ENCODE measurements around the gene TLR5. TPM values are rescaled to one million over a fixed set of nuclear protein-coding genes. Genes with fewer than 3 reads are reported as not detected.

The TLR5 gene
- total and polyA plus RNA-seq, 3 donors from 2014 or later = 4.2 to 13.8 (median 5.4) TPM

GRCh38 chr1:223066415-223066814, 76.6 kb downstream of the TLR5 start:
- TF ChIP-seq POLR2A (IDR thresholded peaks at IDR 0.05) (no peak), CTCF (IDR thresholded peaks at IDR 0.05) (no peak)
- DNase-seq = no peak
- WGBS, 2 donors = 83 to 87% methylated on average over 5 of the region's 5 CpGs
- no peak overlapping the region for H3K27ac ChIP-seq
- intact Hi-C loops (cut with DNase I; ENCODE audit: low total_unique reads) = no loop called here
- no peak overlapping the region for H3K4me3 ChIP-seq
- no peaks in the 10 kb centered on the region for H3K36me3 ChIP-seq (ENCODE audit: low read depth, missing control alignments)
- no peaks in the 10 kb centered on the region for H3K4me1 ChIP-seq
- H3K27me3 ChIP-seq = no peaks in the 10 kb centered on the region
- no peaks in the 10 kb centered on the region for H3K9me3 ChIP-seq

- WGBS, 2 donors = 78% methylated on average over 3 of the region's 3 CpGs
- H3K4me3 ChIP-seq = no peak overlapping the region
- no peaks in the 10 kb centered on the region for H3K9me3 ChIP-seq
- no peak for TF ChIP-seq POLR2A (IDR thresholded peaks at IDR 0.05)
- TF ChIP-seq CTCF (IDR thresholded peaks at IDR 0.05) = no peak
- no peak overlapping the region for H3K27ac ChIP-seq
- no peaks in the 10 kb centered on the region for H3K36me3 ChIP-seq (ENCODE audit: low read depth, missing control alignments)
- H3K4me1 ChIP-seq = no peaks in the 10 kb centered on the region
- intact Hi-C loops (cut with DNase I; ENCODE audit: low total_unique reads) = no loop called here
- no peaks in the 10 kb centered on the region for H3K27me3 ChIP-seq
- no peak for DNase-seq
These were observed 80.9 kb downstream of the TLR5 start for GRCh38 chr1:223062177-223062576.

GRCh38 chr1:223059526-223059925, 83.5 kb downstream of the TLR5 start:
- no peak overlapping the region for H3K4me3 ChIP-seq
- no peak for DNase-seq
- intact Hi-C loops (cut with DNase I; ENCODE audit: low total_unique reads) = no loop called here
- H3K9me3 ChIP-seq = no peaks in the 10 kb centered on the region
- WGBS, 2 donors = 96 to 99% methylated on average over 9 of the region's 9 CpGs
- H3K27me3 ChIP-seq = no peaks in the 10 kb centered on the region
- H3K27ac ChIP-seq = no peak overlapping the region
- no peaks in the 10 kb centered on the region for H3K36me3 ChIP-seq (ENCODE audit: low read depth, missing control alignments)
- H3K4me1 ChIP-seq = no peaks in the 10 kb centered on the region
- TF ChIP-seq POLR2A (IDR thresholded peaks at IDR 0.05) = no peak
- TF ChIP-seq CTCF (IDR thresholded peaks at IDR 0.05) = no peak

Other genes with a start within 250 kb of the TLR5 start
- 10 to 100 TPM; 13.9 to 17.7 TPM for gene SUSD4, start 220.9 kb upstream of the TLR5 start, total RNA-seq
- 13.9 TPM for gene SUSD4, start 220.9 kb upstream of the TLR5 start, polyA plus RNA-seq (ENCODE audit: insufficient read depth, low read depth, low replicate concordance)

Data from testis (tissue), 3 donors.